HFFc6 (cell line): ENCODE data around the gene MT1HL1. TPM values are rescaled to one million over a fixed set of nuclear protein-coding genes. Genes with fewer than 3 reads are reported as not detected.

Experiments
- DNase-seq: peaks from one replicate; pipeline ENCODE4 v3.0.0-alpha.2; 2018
- H3K27ac Mint-ChIP-seq: 2 replicates; pipeline ENCODE4 v1.8.0; 2020; ENCODE audit warnings: mild to moderate bottlenecking, mixed read lengths
- H3K27me3 Mint-ChIP-seq: 2 replicates; pipeline ENCODE4 v1.8.0; 2021; ENCODE audit warnings: mild to moderate bottlenecking, moderate library complexity, mixed read lengths; ENCODE audit not compliant: insufficient read depth
- H3K36me3 Mint-ChIP-seq: 2 replicates; pipeline ENCODE4 v1.8.0; 2021; ENCODE audit warnings: low read depth, mixed read lengths
- H3K4me1 Mint-ChIP-seq: 2 replicates; pipeline ENCODE4 v1.8.0; 2020; ENCODE audit warnings: low read depth, mixed read lengths
- H3K4me3 Mint-ChIP-seq: 2 replicates; pipeline ENCODE4 v1.8.0; 2020; ENCODE audit warnings: mild to moderate bottlenecking, moderate library complexity, mixed read lengths
- H3K9me3 Mint-ChIP-seq: 2 replicates; pipeline ENCODE4 v1.8.0; 2020; ENCODE audit warnings: mild to moderate bottlenecking, mixed read lengths
- CTCF ChIP-seq: fragments of 200-600 bp; sonication (generic); IDR thresholded peaks from 2 replicates; pipeline ENCODE4 v1.5.0; 2021; ENCODE audit warnings: antibody characterized with exemption, mild to moderate bottlenecking
- total RNA-seq, 6 experiments: library from RNA; stranded (reverse); fragmentation: NEBNext Ultra II Directional; extraction: Animal tissue kit (Norgen Biotek cat#: 25700); gene quantifications; 2 replicates in 1 of 6; 3 replicates in 5 of 6; pipeline ENCODE4 v1.2.3, GENCODE V29; 2021

The MT1HL1 gene
- total RNA-seq, 6 experiments from 2014 or later, result not detected

DNA sequence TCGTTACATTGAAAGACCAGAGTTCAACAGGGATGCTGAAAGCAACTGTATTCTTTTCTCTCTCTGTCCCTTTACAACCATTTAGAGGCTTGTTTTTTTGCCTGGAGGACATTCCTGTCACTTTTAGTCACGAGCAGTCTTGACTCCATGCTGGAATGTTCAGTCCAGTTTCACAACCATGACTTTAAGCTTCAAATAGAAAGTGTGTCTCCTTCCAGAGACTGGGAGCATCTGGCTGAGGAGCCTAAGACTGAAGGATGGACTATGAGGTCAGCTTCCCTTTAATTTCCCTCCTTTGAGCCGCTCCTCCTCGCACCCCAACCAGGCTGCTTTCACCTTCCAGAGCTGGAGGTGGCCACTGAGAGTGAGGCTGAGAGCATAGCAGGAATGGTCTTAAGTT is 27.2 kb upstream of the MT1HL1 start:
- no peaks in the 10 kb centered on the region for H3K4me1 Mint-ChIP-seq
- peak; percentile 6 for DNase-seq
- no peaks in the 10 kb centered on the region; the same call in 1 of the 2 replicates for H3K27me3 Mint-ChIP-seq
- no peak overlapping the region for H3K4me3 Mint-ChIP-seq
- H3K27ac Mint-ChIP-seq, result no peak overlapping the region
- no peak for TF ChIP-seq CTCF
- H3K36me3 Mint-ChIP-seq, result no peaks in the 10 kb centered on the region
- peaks cover 29% of the 10 kb centered on the region for H3K9me3 Mint-ChIP-seq

GRCh38 chr1:237029850-237030535 is 25.8 kb upstream of the MT1HL1 start:
- H3K9me3 Mint-ChIP-seq, result peaks cover 39% of the 10 kb centered on the region
- no peak overlapping the region for H3K27ac Mint-ChIP-seq
- no peak overlapping the region for H3K4me3 Mint-ChIP-seq
- H3K4me1 Mint-ChIP-seq, result no peaks in the 10 kb centered on the region
- peaks cover 5% of the 10 kb centered on the region; the same call in 1 of the 2 replicates for H3K36me3 Mint-ChIP-seq
- no peaks in the 10 kb centered on the region; the same call in 1 of the 2 replicates for H3K27me3 Mint-ChIP-seq
- no peak for TF ChIP-seq CTCF
- no peak for DNase-seq

DNA sequence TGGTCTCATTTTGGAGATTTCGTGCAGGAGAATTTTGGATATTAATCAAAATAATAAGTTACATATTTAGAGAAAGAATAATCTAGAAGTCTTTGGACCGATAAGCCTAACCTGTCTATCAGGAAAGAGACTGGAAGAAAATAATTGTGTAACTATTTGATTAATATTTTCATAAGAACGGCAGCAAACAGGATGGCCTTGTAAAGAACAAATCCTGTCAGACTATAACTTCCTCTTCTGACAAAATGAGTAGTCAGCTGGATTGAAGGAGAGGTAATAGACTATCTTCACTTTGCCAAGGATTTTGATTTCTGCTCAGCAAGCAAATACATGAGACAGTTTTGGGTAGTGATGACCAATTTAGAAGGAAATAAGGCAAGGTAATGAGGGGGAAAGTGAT is 25.0 kb upstream of the MT1HL1 start:
- H3K4me3 Mint-ChIP-seq, result no peak overlapping the region
- no peak overlapping the region for H3K27ac Mint-ChIP-seq
- no peak for TF ChIP-seq CTCF
- H3K27me3 Mint-ChIP-seq, result no peaks in the 10 kb centered on the region; the same call in 1 of the 2 replicates
- H3K4me1 Mint-ChIP-seq, result no peaks in the 10 kb centered on the region
- no peak for DNase-seq
- H3K36me3 Mint-ChIP-seq, result peaks cover 5% of the 10 kb centered on the region; the same call in 1 of the 2 replicates
- peaks cover 39% of the 10 kb centered on the region for H3K9me3 Mint-ChIP-seq

DNA sequence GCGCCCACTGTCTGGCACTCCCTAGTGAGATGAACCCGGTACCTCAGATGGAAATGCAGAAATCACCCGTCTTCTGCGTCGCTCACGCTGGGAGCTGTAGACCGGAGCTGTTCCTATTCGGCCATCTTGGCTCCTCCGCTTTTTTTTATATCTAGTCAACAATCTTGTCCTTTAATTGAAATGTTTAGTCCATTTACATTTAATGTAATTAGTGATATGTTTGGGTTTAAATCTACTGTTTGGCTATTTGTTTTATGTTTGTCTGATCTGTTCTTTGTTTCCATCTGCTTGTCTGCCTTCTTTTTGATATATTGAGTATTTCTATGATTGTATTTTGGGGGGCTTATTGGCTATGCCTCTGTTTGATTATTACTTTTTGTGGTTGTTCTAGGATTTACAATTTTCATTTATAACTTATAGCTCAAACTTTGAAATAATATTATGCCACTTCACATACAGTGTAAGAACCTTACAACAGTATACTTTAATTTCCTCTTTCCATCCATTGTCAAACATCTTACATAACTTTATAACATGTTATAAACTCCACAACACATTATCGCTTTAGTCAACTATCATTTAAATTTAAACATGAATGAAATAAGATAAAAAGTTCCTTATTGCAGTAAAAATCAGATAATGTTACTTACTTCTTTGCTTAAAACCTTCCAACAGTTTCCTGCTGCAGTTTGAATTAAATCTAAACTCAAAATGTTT is 21.3 kb upstream of the MT1HL1 start:
- Mint-ChIP-seq H3K27ac (no peak overlapping the region), H3K27me3 (no peaks in the 10 kb centered on the region; the same call in 1 of the 2 replicates), H3K36me3 (peaks cover 5% of the 10 kb centered on the region; the same call in 1 of the 2 replicates), H3K4me3 (no peak overlapping the region), H3K4me1 (no peaks in the 10 kb centered on the region), H3K9me3 (peaks cover 34% of the 10 kb centered on the region)
- no peak for TF ChIP-seq CTCF
- DNase-seq, result no peak

- DNase-seq, result no peak
- H3K36me3 Mint-ChIP-seq, result no peaks in the 10 kb centered on the region
- no peaks in the 10 kb centered on the region for H3K4me1 Mint-ChIP-seq
- H3K27me3 Mint-ChIP-seq, result no peaks in the 10 kb centered on the region
- TF ChIP-seq CTCF, result no peak
- no peak overlapping the region for H3K27ac Mint-ChIP-seq
- peaks cover 26% of the 10 kb centered on the region for H3K9me3 Mint-ChIP-seq
- no peak overlapping the region for H3K4me3 Mint-ChIP-seq
Measured at GRCh38 chr1:237018896-237019295, 14.7 kb upstream of the MT1HL1 start.
